ENCODE measurements around the gene KRT74. TPM values are rescaled to one million over a fixed set of nuclear protein-coding genes. Genes with fewer than 3 reads are reported as not detected.

Gene KRT74
- total RNA-seq, 6 experiments from 2014 or later: not detected

- WGBS (ENCODE audit: insufficient coverage, low coverage, low lambda C conversion rate, missing lambda C conversion rate): 50% methylated on average over 3 of the region's 3 CpGs
- intact Hi-C loops (cut with DNase I): no loop called here
- no peaks in the 10 kb centered on the region for H3K27me3 ChIP-seq
- no peak for ATAC-seq
- no peak overlapping the region for H3K27ac ChIP-seq
- no peaks in the 10 kb centered on the region for H3K9me3 ChIP-seq
- no peak overlapping the region for H3K4me3 ChIP-seq
- TF ChIP-seq, protein P1, sequence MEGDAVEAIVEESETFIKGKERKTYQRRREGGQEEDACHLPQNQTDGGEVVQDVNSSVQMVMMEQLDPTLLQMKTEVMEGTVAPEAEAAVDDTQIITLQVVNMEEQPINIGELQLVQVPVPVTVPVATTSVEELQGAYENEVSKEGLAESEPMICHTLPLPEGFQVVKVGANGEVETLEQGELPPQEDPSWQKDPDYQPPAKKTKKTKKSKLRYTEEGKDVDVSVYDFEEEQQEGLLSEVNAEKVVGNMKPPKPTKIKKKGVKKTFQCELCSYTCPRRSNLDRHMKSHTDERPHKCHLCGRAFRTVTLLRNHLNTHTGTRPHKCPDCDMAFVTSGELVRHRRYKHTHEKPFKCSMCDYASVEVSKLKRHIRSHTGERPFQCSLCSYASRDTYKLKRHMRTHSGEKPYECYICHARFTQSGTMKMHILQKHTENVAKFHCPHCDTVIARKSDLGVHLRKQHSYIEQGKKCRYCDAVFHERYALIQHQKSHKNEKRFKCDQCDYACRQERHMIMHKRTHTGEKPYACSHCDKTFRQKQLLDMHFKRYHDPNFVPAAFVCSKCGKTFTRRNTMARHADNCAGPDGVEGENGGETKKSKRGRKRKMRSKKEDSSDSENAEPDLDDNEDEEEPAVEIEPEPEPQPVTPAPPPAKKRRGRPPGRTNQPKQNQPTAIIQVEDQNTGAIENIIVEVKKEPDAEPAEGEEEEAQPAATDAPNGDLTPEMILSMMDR (IDR thresholded peaks at IDR 0.05): no peak
- no peak for TF ChIP-seq POLR2A (IDR thresholded peaks at IDR 0.05)
- H3K36me3 ChIP-seq: no peaks in the 10 kb centered on the region
- H3K4me1 ChIP-seq: no peaks in the 10 kb centered on the region
- DNase-seq: no peak
Measured at GRCh38 chr12:52519387-52519703, 54.3 kb downstream of the KRT74 start.

DNA sequence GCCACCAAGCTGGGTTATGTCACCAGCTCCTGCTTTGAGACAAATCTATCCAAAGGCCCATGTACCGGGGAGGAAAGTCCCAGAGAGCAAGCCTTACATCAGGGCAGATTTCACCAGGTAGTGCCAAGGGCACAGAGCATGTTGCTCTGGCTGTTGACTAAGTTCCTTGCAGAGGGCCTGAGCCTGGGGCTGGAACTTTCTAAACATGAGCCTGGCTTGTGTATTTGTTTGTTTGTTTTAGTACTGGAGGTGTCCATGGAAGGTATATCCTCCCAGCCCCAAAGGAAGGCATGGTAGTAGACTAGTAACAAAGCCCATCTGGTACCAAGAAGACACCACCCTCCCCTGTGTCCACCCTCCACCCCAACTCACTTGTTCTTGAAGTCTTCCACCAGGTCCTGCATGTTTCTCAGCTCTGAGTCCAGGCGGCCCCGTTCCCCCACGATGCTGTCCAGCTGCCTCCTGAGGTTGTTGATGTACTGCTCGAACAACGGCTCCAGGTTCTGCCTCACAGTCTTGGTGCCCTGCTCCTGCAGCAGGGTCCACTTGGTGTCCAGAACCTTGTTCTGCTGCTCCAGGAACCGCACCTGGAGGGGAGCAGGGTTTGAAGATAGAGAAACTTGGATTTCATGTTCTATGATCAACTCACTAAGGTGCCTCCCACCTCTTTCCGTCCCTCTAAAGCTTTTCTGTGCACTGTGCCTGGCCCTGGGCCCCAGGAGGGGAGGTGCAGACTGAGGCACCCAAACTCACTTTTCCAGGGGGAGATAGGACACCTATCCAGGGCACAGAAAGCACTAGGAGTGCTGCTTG is 54.9 kb downstream of the KRT74 start:
- Histone ChIP-seq H3K4me3 (no peak overlapping the region), H3K9me3 (no peaks in the 10 kb centered on the region), H3K4me1 (no peaks in the 10 kb centered on the region), H3K27me3 (no peaks in the 10 kb centered on the region), H3K27ac (no peak overlapping the region), H3K36me3 (no peaks in the 10 kb centered on the region)
- intact Hi-C loops (cut with DNase I): no loop called here
- ATAC-seq (no peak), DNase-seq (no peak)
- WGBS (ENCODE audit: insufficient coverage, low coverage, low lambda C conversion rate, missing lambda C conversion rate): 73% methylated on average over 3 of the region's 8 CpGs
- no peak for TF ChIP-seq POLR2A (IDR thresholded peaks at IDR 0.05)
- TF ChIP-seq, protein P1 (IDR thresholded peaks at IDR 0.05): no peak

DNA sequence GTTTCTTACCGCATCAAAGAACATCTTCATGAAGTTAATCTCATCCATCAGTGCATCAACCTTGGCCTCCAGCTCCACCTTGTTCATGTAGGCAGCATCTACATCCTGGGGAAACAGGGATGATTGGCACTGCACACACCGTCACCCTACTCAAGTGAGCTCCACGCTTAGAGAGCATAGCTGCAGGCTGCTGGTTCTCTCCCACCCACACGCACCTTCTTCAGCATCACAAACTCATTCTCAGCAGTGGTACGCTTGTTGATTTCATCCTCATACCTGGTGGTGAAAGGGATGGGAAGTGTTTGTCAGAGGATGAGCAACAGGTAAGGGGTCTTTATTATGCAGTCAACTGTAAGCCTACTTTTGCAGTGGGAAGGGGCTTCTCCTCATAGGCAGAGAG is 55.8 kb downstream of the KRT74 start:
- Histone ChIP-seq H3K4me1 (no peaks in the 10 kb centered on the region), H3K4me3 (no peak overlapping the region), H3K27ac (no peak overlapping the region), H3K36me3 (no peaks in the 10 kb centered on the region), H3K27me3 (no peaks in the 10 kb centered on the region), H3K9me3 (no peaks in the 10 kb centered on the region)
- no peak for TF ChIP-seq POLR2A (IDR thresholded peaks at IDR 0.05)
- TF ChIP-seq, protein P1 (IDR thresholded peaks at IDR 0.05): no peak
- no peak for ATAC-seq
- 78% methylated on average over 5 of the region's 5 CpGs for WGBS (ENCODE audit: insufficient coverage, low coverage, low lambda C conversion rate, missing lambda C conversion rate)
- no peak for DNase-seq
- intact Hi-C loops (cut with DNase I): no loop called here

DNA sequence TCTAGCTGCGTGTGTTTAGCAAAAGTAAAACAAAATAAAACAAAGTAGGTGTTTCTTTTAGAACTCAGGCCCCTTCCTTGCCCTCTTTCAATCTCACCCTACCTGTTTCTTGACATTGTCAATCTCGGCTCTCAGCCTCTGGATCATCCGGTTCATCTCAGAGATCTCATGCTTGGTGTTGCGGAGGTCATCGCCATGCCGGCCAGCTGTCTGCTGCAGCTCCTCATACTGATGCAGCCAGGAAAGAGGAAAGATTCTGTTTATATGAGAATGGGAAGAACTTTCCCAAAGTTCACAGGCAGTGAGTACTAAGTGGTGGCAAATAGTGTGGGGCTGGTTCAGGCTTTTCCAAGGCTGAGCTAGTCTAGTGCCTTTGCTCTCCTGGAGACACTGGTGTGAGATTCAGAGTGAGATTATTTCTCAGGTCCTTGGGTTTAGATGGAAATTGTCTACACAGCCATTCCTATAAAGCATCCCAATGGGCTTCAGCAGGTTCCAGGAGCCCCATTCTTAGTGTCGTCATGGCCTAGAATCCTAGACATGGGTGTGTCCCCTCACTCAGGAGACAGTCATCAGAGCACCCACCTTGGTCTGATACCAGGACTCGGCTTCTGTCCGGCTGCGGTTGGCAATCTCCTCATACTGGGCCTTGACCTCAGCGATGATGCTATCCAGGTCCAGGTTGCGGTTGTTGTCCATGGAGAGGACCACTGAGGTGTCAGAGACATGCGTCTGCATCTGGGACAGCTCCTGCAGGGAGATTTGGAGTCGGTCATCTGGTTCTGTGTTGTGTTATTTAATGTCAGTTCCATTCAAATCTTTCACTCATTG is 56.4 kb downstream of the KRT74 start:
- DNase-seq (no peak), ATAC-seq (no peak)
- H3K4me3 ChIP-seq: no peak overlapping the region
- H3K9me3 ChIP-seq: no peaks in the 10 kb centered on the region
- intact Hi-C loops (cut with DNase I): no loop called here
- no peak for TF ChIP-seq POLR2A (IDR thresholded peaks at IDR 0.05)
- TF ChIP-seq, protein P1 (IDR thresholded peaks at IDR 0.05): no peak
- no peaks in the 10 kb centered on the region for H3K36me3 ChIP-seq
- H3K27me3 ChIP-seq: no peaks in the 10 kb centered on the region
- 72% methylated on average over 7 of the region's 14 CpGs for WGBS (ENCODE audit: insufficient coverage, low coverage, low lambda C conversion rate, missing lambda C conversion rate)
- H3K27ac ChIP-seq: no peak overlapping the region
- no peaks in the 10 kb centered on the region for H3K4me1 ChIP-seq
